ENCODE results near the gene KRT14.
"Not testable (repeated sequence)": the region's sequence is repeated elsewhere in the genome, so short reads cannot be mapped to it uniquely, and the experiment has no call there.

Gene KRT14

GRCh38 chr17:41545829-41546410, 40.8 kb downstream of the KRT14 start:
- DNase-seq = no peak

DNA sequence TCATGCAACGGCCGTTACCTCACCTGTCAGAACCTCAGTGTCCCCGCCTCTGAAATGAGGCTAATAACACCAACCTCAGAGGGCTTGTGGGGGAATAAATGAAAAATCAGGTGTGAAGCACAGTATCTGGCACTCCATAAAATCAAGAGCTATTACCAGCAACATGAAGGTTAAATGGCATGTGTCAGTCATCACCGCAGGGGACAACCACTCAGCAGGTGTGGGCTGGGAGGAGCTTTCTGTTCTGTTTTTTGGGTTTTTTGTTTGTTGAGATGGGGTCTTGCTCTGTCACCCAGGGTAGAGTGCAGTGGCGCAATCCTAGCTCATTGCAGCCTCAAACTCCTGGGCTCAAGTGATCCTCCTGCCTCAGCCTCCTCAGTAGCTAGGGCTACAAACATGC, 41.8 kb downstream of the KRT14 start:
- DNase-seq = no peak

GRCh38 chr17:41544491-41544892, 42.2 kb downstream of the KRT14 start:
- DNase-seq = no peak

- DNase-seq = not testable (repeated sequence)
Observed at GRCh38 chr17:41542786-41543185, 43.9 kb downstream of the KRT14 start.

DNA sequence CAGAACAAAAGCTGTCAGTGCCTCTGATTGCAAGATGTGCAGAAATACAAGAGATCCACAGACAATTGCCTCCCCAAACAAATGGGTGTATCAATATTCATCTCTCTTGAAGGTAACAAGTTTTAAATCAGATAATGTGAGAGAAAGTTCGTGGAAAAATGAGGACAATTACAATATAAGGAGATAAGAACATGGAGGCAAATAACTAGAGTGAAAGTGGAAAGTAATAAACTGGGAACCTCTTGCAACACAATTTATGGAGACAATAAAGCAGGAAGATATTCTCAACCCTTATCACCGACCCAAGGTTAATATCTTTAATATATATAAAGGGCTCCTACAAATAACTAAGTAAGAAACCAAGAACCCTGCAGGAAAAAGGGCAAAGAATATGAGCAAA, 44.3 kb downstream of the KRT14 start:
- DNase-seq = no peak

GRCh38 chr17:41540921-41541625, 45.6 kb downstream of the KRT14 start:
- DNase-seq = no peak

DNA sequence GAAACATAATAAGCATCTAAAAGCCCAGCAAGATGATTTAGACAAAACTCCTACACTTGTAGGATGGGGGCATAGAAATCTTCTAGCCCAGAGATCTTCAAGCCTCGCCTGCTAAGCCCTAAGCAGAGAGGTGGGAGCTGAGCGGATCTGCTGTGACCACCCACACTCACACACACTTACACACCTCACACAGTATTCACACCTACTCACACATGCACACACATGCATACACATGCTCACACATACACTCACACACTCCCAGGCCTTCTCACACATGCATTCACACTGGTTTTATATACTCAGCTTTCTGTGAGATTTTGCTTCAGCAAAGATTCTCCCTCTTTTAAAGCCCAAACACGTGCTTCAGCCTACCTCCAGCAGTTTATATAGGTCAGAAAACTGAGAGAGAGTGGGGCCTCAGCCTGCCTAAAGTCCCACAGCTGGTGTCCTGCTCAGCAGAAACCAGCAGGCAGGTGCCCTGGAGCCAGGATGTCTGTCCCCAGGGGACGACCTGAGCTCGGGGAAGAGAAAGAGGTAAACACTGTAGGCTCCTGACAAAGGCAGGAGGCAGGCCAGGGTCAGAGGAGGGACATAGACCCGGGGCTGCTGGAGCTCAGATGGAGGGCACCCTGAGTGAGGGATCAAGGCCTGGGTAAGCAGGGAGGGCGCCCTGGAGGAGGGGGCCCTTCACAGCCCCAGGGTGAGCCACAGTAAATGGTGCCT, 46.6 kb downstream of the KRT14 start:
- DNase-seq = no peak

DNA sequence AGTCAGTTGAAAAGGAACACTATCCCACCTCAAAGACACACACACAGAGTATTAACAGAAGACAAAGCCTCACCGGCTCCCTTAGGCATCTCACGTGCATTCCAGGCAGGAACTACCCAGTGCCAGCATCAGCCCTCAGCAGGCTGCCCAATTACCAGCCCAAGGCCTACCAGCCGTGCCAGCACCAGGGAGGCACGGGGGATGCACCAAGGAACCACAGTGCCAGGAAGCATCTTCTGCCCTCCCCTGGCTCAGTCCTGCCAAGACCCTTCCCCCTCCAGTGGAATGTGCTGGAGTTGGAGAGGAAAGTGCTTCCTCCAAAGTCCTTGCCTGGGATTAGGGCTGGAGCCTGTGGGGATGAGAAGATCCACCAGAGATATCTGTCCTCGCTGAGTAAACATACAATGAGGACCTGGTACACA, 47.6 kb downstream of the KRT14 start:
- no peak for DNase-seq

DNA sequence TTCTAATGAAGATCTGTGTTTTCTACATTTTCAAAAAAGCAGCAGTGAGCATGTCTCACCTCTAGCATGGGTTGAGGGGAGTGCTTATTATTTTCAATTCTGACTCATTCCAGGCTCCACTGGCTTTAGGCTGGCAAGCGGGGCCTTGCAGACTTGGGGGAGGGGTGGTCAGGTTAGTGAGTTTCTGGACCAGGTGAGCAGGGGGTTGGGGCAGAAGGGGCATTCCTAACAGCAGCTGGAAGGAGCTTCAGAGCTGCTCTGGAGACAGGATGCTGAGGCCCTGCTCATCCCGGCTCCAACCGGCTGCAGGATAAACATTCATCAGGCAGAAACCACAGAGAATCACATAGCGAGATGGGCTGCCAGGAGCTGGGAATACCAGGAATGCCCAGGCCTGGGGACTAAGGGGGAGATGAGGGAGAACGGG, 48.1 kb downstream of the KRT14 start:
- DNase-seq = no peak

GRCh38 chr17:41537990-41538389, 48.7 kb downstream of the KRT14 start:
- no peak for DNase-seq

DNA sequence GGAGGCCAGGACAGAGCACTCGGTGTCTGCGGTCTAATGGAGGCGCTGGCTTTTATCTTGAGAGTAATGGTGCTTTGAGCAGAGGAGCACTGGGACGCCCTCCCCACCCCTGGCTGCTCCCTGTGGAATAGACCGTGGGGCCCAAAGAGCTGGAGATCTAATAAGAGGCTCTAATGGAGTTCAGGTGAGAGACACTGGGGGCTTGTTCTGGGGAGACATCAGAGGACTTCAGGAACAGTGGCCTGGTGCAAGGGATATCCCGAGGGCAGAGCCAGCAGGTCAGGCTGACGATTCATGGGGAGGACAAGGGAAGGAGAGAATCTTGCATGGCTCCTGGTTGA, 49.1 kb downstream of the KRT14 start:
- no peak for DNase-seq

DNA sequence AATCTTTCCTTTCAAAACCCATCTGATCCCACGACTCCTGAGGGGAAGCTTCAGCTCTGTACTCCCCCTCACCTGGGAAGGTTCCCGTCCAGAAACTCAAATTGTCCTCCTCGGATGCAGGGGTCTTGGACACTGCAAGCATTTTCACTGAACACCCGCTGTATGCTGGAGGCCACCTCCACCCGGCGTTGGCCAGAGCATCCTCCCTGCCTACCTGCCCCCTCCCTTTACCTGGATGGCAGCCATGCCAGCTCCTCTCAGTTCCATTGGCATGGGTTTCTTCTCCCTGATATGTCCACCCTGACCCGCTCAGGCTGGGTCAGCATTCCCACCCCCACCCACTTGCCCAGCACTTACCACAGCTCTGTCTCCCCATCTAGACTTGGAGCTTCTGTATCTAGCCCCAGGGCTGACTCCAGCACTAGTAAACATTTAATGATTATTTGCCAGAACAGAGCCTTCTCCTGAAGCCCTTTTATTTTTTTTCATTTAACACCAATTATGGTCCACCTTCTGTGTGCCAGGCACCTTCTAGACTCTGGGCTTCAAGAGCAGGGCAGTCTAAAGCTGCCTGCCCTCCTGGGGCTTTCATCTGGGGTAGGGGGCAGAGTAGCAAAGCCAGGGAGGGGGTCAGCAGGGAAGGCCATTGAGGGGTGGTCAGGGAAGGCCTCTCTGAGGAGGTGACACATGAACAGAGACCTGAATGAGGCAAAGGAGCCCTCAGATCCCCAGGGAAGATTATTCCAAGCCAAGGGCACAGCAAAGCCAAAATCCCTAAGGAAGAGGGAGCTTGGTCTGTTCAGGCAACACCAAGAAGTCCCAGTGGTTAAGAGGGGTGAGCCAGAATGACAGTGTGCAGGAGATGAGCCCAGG, 49.7 kb downstream of the KRT14 start:
- DNase-seq = no peak

GRCh38 chr17:41535764-41536481, 50.8 kb downstream of the KRT14 start:
- DNase-seq = no peak

- DNase-seq = no peak
Observed at GRCh38 chr17:41534899-41535546, 51.7 kb downstream of the KRT14 start.

DNA sequence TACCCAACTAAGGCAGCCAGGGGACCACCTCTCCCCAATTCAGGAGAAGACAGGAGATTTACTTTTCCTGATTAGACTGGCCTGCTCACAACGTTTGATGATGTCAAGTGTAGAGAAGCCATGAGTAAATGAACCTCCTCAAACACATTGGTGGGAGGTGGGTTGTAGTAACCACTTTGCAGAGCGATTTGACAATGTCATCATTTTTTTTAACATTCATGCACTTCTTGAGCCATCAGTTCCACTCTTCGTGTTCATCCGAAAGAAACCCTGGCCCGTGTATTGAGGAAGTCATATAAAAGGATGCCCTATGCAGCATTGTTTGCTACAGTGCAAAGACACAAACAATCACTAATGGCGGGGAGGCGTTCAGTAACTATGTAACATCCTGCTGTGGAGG, 53.1 kb downstream of the KRT14 start:
- DNase-seq = no peak

- no peak for DNase-seq
Observed at GRCh38 chr17:41532947-41533570, 53.6 kb downstream of the KRT14 start.
